OCI-LY1 (cell line): ENCODE measurements around the gene PGA5.
A peak's percentile ranks its signal among the peaks of the same experiment; 100 is the strongest.

Experiments used
- CTCF ChIP-seq: fragments of 200-600 bp; sonication (generic), shearing (Covaris generic); IDR thresholded peaks from 2 replicates; pipeline ENCODE4 v1.5.1; 2017; ENCODE audit warnings: mild to moderate bottlenecking, antibody characterized with exemption, low read length, moderate library complexity, mixed read lengths
- EZH2 ChIP-seq: fragments of 200-600 bp; sonication (generic), shearing (Covaris generic); IDR thresholded peaks from 2 replicates; pipeline ENCODE4 v1.8.0; 2017; ENCODE audit warnings: borderline replicate concordance, mixed run types, mild to moderate bottlenecking, antibody characterized with exemption, low read length, moderate library complexity, mixed read lengths

- peak; percentile 33; the same call in 1 of the 2 replicates for TF ChIP-seq CTCF
- TF ChIP-seq EZH2, result no peak
Observed at GRCh38 chr11:61294717-61295595, 54.0 kb downstream of the PGA5 start, which contains the start of gene VWCE.
